ENCODE results near the gene MTCH1. TPM values are rescaled to one million over a fixed set of nuclear protein-coding genes. Genes with fewer than 3 reads are reported as not detected.

The MTCH1 gene
- total and polyA plus RNA-seq, 9 of the 15 experiments (the other 6 are each of a cell fraction or from before 2014, with no cell fraction given) = 7.9 to 161 (median 118) TPM

DNA sequence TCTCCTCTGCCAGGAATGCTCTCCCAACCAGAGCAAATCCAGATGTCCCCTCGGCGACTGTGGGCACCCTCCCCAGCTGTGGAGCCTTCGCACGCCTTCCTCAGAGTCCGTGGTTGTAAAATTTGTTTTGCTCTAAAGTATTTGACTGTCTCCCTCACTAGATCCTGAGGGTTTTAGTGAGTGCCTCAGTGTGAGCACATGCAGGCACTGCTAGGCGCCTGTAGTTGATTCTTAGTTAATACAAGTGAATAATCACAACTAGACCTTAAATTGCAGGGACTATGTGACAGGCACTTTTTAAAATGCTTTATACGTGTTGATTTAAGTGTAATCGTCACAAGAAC is 680 bp upstream of the MTCH1 start (continued):
- TF ChIP-seq, protein P1, sequence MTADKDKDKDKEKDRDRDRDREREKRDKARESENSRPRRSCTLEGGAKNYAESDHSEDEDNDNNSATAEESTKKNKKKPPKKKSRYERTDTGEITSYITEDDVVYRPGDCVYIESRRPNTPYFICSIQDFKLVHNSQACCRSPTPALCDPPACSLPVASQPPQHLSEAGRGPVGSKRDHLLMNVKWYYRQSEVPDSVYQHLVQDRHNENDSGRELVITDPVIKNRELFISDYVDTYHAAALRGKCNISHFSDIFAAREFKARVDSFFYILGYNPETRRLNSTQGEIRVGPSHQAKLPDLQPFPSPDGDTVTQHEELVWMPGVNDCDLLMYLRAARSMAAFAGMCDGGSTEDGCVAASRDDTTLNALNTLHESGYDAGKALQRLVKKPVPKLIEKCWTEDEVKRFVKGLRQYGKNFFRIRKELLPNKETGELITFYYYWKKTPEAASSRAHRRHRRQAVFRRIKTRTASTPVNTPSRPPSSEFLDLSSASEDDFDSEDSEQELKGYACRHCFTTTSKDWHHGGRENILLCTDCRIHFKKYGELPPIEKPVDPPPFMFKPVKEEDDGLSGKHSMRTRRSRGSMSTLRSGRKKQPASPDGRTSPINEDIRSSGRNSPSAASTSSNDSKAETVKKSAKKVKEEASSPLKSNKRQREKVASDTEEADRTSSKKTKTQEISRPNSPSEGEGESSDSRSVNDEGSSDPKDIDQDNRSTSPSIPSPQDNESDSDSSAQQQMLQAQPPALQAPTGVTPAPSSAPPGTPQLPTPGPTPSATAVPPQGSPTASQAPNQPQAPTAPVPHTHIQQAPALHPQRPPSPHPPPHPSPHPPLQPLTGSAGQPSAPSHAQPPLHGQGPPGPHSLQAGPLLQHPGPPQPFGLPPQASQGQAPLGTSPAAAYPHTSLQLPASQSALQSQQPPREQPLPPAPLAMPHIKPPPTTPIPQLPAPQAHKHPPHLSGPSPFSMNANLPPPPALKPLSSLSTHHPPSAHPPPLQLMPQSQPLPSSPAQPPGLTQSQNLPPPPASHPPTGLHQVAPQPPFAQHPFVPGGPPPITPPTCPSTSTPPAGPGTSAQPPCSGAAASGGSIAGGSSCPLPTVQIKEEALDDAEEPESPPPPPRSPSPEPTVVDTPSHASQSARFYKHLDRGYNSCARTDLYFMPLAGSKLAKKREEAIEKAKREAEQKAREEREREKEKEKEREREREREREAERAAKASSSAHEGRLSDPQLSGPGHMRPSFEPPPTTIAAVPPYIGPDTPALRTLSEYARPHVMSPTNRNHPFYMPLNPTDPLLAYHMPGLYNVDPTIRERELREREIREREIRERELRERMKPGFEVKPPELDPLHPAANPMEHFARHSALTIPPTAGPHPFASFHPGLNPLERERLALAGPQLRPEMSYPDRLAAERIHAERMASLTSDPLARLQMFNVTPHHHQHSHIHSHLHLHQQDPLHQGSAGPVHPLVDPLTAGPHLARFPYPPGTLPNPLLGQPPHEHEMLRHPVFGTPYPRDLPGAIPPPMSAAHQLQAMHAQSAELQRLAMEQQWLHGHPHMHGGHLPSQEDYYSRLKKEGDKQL (CRISPR knock-in tag; IDR thresholded peaks at IDR 0.05; ENCODE audit: borderline replicate concordance) = 0 out of 2 replicates have a peak, but pooled peaks have one; percentile 56
- TF ChIP-seq RFX7 (CRISPR knock-in tag; IDR thresholded peaks at IDR 0.05) (0 out of 2 replicates have a peak, but pooled peaks have one; percentile 44), SMARCA4 (IDR thresholded peaks at IDR 0.05) (peak; percentile 45; the same call in 1 of the 2 replicates), MIER1 (IDR thresholded peaks at IDR 0.05; ENCODE audit: low read depth) (0 out of 2 replicates have a peak, but pooled peaks have one; percentile 31), STAG1 (CRISPR knock-in tag; IDR thresholded peaks at IDR 0.05; ENCODE audit: borderline replicate concordance) (no peak), SIN3A (IDR thresholded peaks at IDR 0.05; ENCODE audit: borderline replicate concordance in 2 of 2, control insufficient read depth in 1 of 2, low read depth in 2 of 2, low read length in 2 of 2) (0 out of 4 replicates have a peak, but pooled peaks of 1 of the 2 experiments have one; percentile 8), NR2F6 (CRISPR knock-in tag; IDR thresholded peaks at IDR 0.05) (no peak), NFRKB (IDR thresholded peaks at IDR 0.05; ENCODE audit: low read depth) (0 out of 2 replicates have a peak, but pooled peaks have one; percentile 8), ARNT (IDR thresholded peaks at IDR 0.05) (0 out of 4 replicates have a peak, but pooled peaks of 1 of the 2 experiments have one; percentile 26), NRF1 (conservative IDR thresholded peaks at IDR 0.05 in 1 of 2, IDR thresholded peaks at IDR 0.05 in 1 of 2) (peak; percentile 49 to 57; a peak in 3 of 4 replicates), SREBF1 (IDR thresholded peaks at IDR 0.05; ENCODE audit: borderline replicate concordance, low read depth, low read length) (no peak), KAT7 (CRISPR knock-in tag; IDR thresholded peaks at IDR 0.05; ENCODE audit: borderline replicate concordance) (peak; percentile 70; the same call in 1 of the 2 replicates), ZNF12 (CRISPR knock-in tag; IDR thresholded peaks at IDR 0.05) (0 out of 2 replicates have a peak, but pooled peaks have one; percentile 10), ASH1L (IDR thresholded peaks at IDR 0.05; ENCODE audit: borderline replicate concordance, low read depth, partially characterized antibody) (no peak), JUND (IDR thresholded peaks at IDR 0.05; ENCODE audit: borderline replicate concordance, low read depth, low read length) (no peak), JUND (tag; IDR thresholded peaks at IDR 0.05; ENCODE audit: borderline replicate concordance, low read depth, low read length) (0 out of 3 replicates have a peak, but pooled peaks have one; percentile 2)
- TF ChIP-seq, protein P2, sequence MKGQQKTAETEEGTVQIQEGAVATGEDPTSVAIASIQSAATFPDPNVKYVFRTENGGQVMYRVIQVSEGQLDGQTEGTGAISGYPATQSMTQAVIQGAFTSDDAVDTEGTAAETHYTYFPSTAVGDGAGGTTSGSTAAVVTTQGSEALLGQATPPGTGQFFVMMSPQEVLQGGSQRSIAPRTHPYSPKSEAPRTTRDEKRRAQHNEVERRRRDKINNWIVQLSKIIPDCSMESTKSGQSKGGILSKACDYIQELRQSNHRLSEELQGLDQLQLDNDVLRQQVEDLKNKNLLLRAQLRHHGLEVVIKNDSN (CRISPR knock-in tag; IDR thresholded peaks at IDR 0.05) = 0 out of 2 replicates have a peak, but pooled peaks have one; percentile 6
- TF ChIP-seq, protein P3, sequence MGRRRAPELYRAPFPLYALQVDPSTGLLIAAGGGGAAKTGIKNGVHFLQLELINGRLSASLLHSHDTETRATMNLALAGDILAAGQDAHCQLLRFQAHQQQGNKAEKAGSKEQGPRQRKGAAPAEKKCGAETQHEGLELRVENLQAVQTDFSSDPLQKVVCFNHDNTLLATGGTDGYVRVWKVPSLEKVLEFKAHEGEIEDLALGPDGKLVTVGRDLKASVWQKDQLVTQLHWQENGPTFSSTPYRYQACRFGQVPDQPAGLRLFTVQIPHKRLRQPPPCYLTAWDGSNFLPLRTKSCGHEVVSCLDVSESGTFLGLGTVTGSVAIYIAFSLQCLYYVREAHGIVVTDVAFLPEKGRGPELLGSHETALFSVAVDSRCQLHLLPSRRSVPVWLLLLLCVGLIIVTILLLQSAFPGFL (CRISPR knock-in tag; IDR thresholded peaks at IDR 0.05) = peak; percentile 69; the same call in 1 of the 2 replicates
- TF ChIP-seq, protein P4, sequence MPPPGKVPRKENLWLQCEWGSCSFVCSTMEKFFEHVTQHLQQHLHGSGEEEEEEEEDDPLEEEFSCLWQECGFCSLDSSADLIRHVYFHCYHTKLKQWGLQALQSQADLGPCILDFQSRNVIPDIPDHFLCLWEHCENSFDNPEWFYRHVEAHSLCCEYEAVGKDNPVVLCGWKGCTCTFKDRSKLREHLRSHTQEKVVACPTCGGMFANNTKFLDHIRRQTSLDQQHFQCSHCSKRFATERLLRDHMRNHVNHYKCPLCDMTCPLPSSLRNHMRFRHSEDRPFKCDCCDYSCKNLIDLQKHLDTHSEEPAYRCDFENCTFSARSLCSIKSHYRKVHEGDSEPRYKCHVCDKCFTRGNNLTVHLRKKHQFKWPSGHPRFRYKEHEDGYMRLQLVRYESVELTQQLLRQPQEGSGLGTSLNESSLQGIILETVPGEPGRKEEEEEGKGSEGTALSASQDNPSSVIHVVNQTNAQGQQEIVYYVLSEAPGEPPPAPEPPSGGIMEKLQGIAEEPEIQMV (tag; conservative IDR thresholded peaks at IDR 0.05; ENCODE audit: low read depth) = 0 out of 2 replicates have a peak, but pooled peaks have one; percentile 15
